AG09309 (cell line): Measurements from ENCODE around the gene JAKMIP2.

Source experiments
- DNase-seq: peaks from one replicate; pipeline ENCODE4 v3.0.0-alpha.2; 2010; ENCODE audit warnings: low read depth
- H3K4me3 ChIP-seq: 2 replicates; pipeline ENCODE4 v1.5.1; 2011; ENCODE audit warnings: mild to moderate bottlenecking, low read depth, low read length, moderate library complexity; ENCODE audit not compliant: control insufficient read depth
- CTCF ChIP-seq: IDR thresholded peaks from 2 replicates; pipeline ENCODE4 v1.5.1; 2011; ENCODE audit warnings: mild to moderate bottlenecking, low read depth, low read length, inconsistent platforms; ENCODE audit not compliant: insufficient read depth, control insufficient read depth; ENCODE audit errors: missing control alignments

JAKMIP2 gene

GRCh38 chr5:147750065-147750464 lies 32.5 kb downstream of the JAKMIP2 start:
- DNase-seq = no peak
- no peak overlapping the region for H3K4me3 ChIP-seq
- no peak for TF ChIP-seq CTCF

- H3K4me3 ChIP-seq = no peak overlapping the region
- no peak for DNase-seq
- TF ChIP-seq CTCF = no peak
These were observed 33.9 kb downstream of the JAKMIP2 start for GRCh38 chr5:147748590-147748989.

GRCh38 chr5:147746986-147747385 lies 35.5 kb downstream of the JAKMIP2 start:
- no peak overlapping the region for H3K4me3 ChIP-seq
- DNase-seq = no peak
- no peak for TF ChIP-seq CTCF

- H3K4me3 ChIP-seq = no peak overlapping the region
- DNase-seq = no peak
- TF ChIP-seq CTCF = no peak
These were observed 38.7 kb downstream of the JAKMIP2 start for GRCh38 chr5:147743678-147744374.

- no peak overlapping the region for H3K4me3 ChIP-seq
- no peak for TF ChIP-seq CTCF
- DNase-seq = no peak
These were observed 39.5 kb downstream of the JAKMIP2 start for GRCh38 chr5:147743012-147743411.

GRCh38 chr5:147742151-147742550 lies 40.4 kb downstream of the JAKMIP2 start:
- no peak for TF ChIP-seq CTCF
- no peak for DNase-seq
- H3K4me3 ChIP-seq = no peak overlapping the region
